Activated CD8-positive, alpha-beta T cell treated with anti-CD3 and anti-CD28 coated beads for 36 hours (primary cell): Measurements from ENCODE around the gene GPI. TPM values are rescaled to one million over a fixed set of nuclear protein-coding genes. Genes with fewer than 3 reads are reported as not detected.

ENCODE experiments used
- ATAC-seq: fragments of 200-7000 bp; cut with Tn5 transposase; one replicate; pipeline ENCODE4 v1.10.0; 2021; ENCODE audit warnings: mild to moderate bottlenecking, moderate library complexity
- CTCF ChIA-PET: fragments of 350-600 bp; sonication (Branson Sonifier 250); formaldehyde crosslinking; loops from one replicate; lab custom pipeline; 2021; ENCODE audit warnings: antibody characterized with exemption; lab: Charles Lee
- POLR2A ChIA-PET: fragments of 350-600 bp; sonication (Branson Sonifier 250); formaldehyde crosslinking; loops from one replicate; lab custom pipeline; 2021; ENCODE audit warnings: antibody characterized with exemption; lab: Charles Lee
- DNase-seq: peaks from one replicate; pipeline ENCODE4 v3.0.0-alpha.2; 2020
- H3K27ac Mint-ChIP-seq: one replicate; pipeline ENCODE4 v1.8.0; 2021; ENCODE audit warnings: mild to moderate bottlenecking, mixed read lengths
- H3K27me3 Mint-ChIP-seq: one replicate; pipeline ENCODE4 v1.8.0; 2021; ENCODE audit warnings: mixed read lengths
- H3K36me3 Mint-ChIP-seq: one replicate; pipeline ENCODE4 v1.8.0; 2021; ENCODE audit warnings: low read depth, mixed read lengths
- H3K4me1 Mint-ChIP-seq: one replicate; pipeline ENCODE4 v1.8.0; 2021; ENCODE audit warnings: low read depth, mixed read lengths
- H3K4me3 Mint-ChIP-seq: one replicate; pipeline ENCODE4 v1.8.0; 2021; ENCODE audit warnings: mild to moderate bottlenecking, moderate library complexity, mixed read lengths
- H3K9me3 Mint-ChIP-seq: one replicate; pipeline ENCODE4 v1.8.0; 2021; ENCODE audit warnings: mixed read lengths
- intact Hi-C: fragments of 100-400 bp; cut with micrococcal nuclease; formaldehyde crosslinking; loops from one replicate; pipeline ENCODE4 v1.10.0; 2022
- total RNA-seq, 2 experiments: library from RNA; stranded (reverse); gene quantifications; one replicate each; pipeline ENCODE4 v1.2.3, GENCODE V29; 2021
- TF ChIP-seq, protein P1 (sequence below): fragments of 200-600 bp; IDR thresholded peaks from one replicate; pipeline ENCODE4 v1.8.0; 2022; ENCODE audit warnings: antibody characterized with exemption, mild to moderate bottlenecking

GPI gene
- total RNA-seq, 2 experiments from 2014 or later, result 847 to 870 TPM

DNA sequence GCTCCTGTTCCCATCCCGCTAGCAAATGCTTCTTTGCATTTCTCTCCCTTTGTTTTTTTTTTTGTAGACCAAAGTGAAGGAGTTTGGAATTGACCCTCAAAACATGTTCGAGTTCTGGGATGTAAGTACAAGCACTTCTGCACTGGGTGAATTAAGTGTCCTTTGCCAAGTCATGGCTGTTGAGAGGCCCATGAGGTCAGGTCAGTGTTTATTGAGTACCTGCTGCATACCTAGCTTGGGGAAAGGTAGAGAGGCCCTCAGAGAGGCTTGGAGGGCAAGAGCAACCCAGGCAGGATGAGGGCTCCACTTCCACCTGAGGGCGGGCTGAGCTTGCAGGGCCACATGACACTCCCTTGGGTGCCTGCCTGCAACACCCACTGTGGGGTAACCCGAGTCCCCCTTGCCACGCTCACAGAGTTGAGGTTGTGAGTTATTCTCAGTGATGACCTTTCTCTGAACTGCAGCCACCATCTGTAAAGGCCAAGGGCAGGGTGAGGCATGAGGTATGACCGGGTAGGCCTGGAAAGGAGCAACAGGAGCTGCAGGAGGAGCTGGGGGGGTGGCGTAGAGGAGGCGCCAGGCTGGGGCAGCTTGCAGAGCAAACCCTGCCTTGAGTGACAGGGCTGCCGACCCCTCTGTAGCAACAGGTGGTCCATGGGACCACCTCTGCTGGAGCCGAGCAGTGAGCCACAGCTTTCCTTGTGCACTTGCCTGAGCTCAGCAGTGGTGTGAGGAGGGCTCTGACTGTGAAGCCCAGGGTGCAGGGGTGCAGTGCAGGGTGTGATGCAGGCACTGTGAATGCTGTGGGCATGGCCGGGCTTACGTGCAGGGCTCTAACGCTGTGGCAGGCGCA, 16.6 kb downstream of the GPI start:
- no peaks in the 10 kb centered on the region for H3K9me3 Mint-ChIP-seq
- no peak for DNase-seq
- no peaks in the 10 kb centered on the region for H3K27me3 Mint-ChIP-seq
- ATAC-seq, result no peak
- ChIA-PET CTCF (no interaction called here), POLR2A (interaction anchor here (1.0 to 14.7 kb wide), 2 partner anchors 9 to 15 kb away, joined by 3 to 151 read pairs; partner anchors contain the start of gene GPI)
- TF ChIP-seq, protein P1, sequence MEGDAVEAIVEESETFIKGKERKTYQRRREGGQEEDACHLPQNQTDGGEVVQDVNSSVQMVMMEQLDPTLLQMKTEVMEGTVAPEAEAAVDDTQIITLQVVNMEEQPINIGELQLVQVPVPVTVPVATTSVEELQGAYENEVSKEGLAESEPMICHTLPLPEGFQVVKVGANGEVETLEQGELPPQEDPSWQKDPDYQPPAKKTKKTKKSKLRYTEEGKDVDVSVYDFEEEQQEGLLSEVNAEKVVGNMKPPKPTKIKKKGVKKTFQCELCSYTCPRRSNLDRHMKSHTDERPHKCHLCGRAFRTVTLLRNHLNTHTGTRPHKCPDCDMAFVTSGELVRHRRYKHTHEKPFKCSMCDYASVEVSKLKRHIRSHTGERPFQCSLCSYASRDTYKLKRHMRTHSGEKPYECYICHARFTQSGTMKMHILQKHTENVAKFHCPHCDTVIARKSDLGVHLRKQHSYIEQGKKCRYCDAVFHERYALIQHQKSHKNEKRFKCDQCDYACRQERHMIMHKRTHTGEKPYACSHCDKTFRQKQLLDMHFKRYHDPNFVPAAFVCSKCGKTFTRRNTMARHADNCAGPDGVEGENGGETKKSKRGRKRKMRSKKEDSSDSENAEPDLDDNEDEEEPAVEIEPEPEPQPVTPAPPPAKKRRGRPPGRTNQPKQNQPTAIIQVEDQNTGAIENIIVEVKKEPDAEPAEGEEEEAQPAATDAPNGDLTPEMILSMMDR, result no peak
- peaks cover 75% of the 10 kb centered on the region for H3K36me3 Mint-ChIP-seq
- intact Hi-C loops, result no loop called here
- H3K27ac Mint-ChIP-seq, result no peak overlapping the region
- H3K4me1 Mint-ChIP-seq, result no peaks in the 10 kb centered on the region
- H3K4me3 Mint-ChIP-seq, result no peak overlapping the region

DNA sequence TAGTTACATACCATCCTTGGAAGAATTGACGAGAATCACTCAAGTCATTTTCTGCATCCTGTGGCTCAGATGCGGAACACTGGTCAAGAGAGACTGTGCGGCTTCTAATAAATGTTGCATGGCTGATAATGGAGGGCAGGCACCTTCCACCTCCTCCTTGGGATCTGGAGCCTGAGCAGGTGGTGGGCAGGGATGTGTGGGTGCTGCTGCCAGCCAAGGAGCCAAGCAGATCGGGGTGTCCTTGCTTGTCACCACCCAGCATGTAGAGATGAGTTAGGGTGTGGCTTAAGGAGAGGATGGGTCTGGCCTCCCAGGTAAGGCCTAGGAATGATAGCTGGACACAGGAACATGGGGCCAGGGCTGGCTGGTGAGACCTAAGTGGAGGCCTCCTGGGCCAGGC, 17.5 kb downstream of the GPI start:
- H3K27me3 Mint-ChIP-seq, result no peaks in the 10 kb centered on the region
- DNase-seq (no peak), ATAC-seq (no peak)
- no peak overlapping the region for H3K27ac Mint-ChIP-seq
- POLR2A ChIA-PET, result interaction anchor here (0.6 to 14.7 kb wide), 4 partner anchors 10 to 70 kb away, joined by 3 to 151 read pairs (median 4); partner anchors contain the start of gene GPI
- H3K4me3 Mint-ChIP-seq, result no peak overlapping the region
- H3K36me3 Mint-ChIP-seq, result peaks cover 76% of the 10 kb centered on the region
- H3K4me1 Mint-ChIP-seq, result no peaks in the 10 kb centered on the region
- H3K9me3 Mint-ChIP-seq, result no peaks in the 10 kb centered on the region
- CTCF ChIA-PET, result no interaction called here
- TF ChIP-seq, protein P1, result no peak
- intact Hi-C loops, result no loop called here

DNA sequence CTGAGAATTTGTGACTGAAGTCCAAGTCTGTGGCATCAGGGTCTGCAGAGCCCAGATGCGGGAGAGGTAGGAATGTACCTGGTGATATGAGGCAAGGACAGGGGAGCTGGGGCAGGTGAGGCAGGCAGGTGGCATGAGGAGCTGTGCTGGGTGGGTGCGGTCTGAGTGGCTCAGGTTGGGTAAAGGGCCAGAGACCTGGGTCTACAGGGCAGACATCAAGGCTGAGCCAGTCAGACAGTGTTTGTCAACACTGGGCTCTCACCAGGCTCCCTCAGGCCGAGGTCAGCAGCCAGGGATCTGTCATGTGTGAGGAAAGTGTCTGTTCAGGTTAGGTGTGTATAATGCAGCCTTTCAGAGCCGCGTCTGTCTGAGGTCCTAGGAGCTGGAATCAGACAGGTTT, 18.6 kb downstream of the GPI start:
- CTCF ChIA-PET, result interaction anchor here (1.0 to 1.3 kb wide), 2 partner anchors 24 to 47 kb away, joined by 3 to 4 read pairs; no protein-coding TSS in a partner anchor
- intact Hi-C loops, result no loop called here
- TF ChIP-seq, protein P1, result no peak
- no peaks in the 10 kb centered on the region for H3K9me3 Mint-ChIP-seq
- POLR2A ChIA-PET, result interaction anchor here (0.9 to 14.7 kb wide), 5 partner anchors 17 to 87 kb away, joined by 3 to 151 read pairs (median 4); partner anchors contain the start of genes GPI and PDCD2L
- H3K4me3 Mint-ChIP-seq, result no peak overlapping the region
- DNase-seq, result no peak
- no peaks in the 10 kb centered on the region for H3K27me3 Mint-ChIP-seq
- H3K36me3 Mint-ChIP-seq, result peaks cover 75% of the 10 kb centered on the region
- ATAC-seq, result no peak
- H3K27ac Mint-ChIP-seq, result peak overlapping the region; percentile 11
- no peaks in the 10 kb centered on the region for H3K4me1 Mint-ChIP-seq

- Mint-ChIP-seq H3K27ac (no peak overlapping the region), H3K4me1 (no peaks in the 10 kb centered on the region), H3K36me3 (peaks cover 52% of the 10 kb centered on the region), H3K9me3 (no peaks in the 10 kb centered on the region), H3K4me3 (no peak overlapping the region), H3K27me3 (no peaks in the 10 kb centered on the region)
- ATAC-seq, result peak; percentile 19
- ChIA-PET CTCF (no interaction called here), POLR2A (interaction anchor here (1.3 to 14.7 kb wide), 6 partner anchors 10 to 49 kb away, joined by 4 to 151 read pairs (median 13); partner anchors contain the start of genes GPI and PDCD2L)
- DNase-seq, result no peak
- intact Hi-C loops, result no loop called here
- TF ChIP-seq, protein P1, result no peak
These were observed 21.8 kb downstream of the GPI start for GRCh38 chr19:34386645-34387445.
